IMR-90 (cell line): ENCODE data around the gene SUN1. TPM values are rescaled to one million over a fixed set of nuclear protein-coding genes. Genes with fewer than 3 reads are reported as not detected.

Experiments used
- ATAC-seq: fragments of 200-7000 bp; cut with Tn5 transposase; 2 replicates; pipeline ENCODE4 v1.9.1; 2020; ENCODE audit warnings: low read depth, mild to moderate bottlenecking, moderate library complexity
- BruUV-seq: library from RNA; stranded (reverse); fragments of 400-500 nt; replicated peaks from 2 replicates; lab custom pipeline; 2021; lab: Mats Ljungman, UMichigan
- CTCF ChIA-PET: fragments of 300-600 bp; formaldehyde crosslinking; extraction: SDS; loops from one replicate; lab custom pipeline; 2021; ENCODE audit warnings: antibody characterized with exemption; lab: Yijun Ruan, JAX
- POLR2A ChIA-PET: fragments of 300-600 bp; sonication (Branson Sonifier 250); formaldehyde crosslinking; loops from one replicate; lab custom pipeline; 2022; ENCODE audit warnings: antibody characterized with exemption; ENCODE audit not compliant: unreplicated experiment; lab: Charles Lee
- DNase-seq: peaks from one replicate; pipeline ENCODE4 v3.0.0; 2013
- H2AFZ ChIP-seq: replicated peaks from 2 replicates; pipeline ENCODE3; 2013; ENCODE audit warnings: low read length, mild to moderate bottlenecking; ENCODE audit not compliant: poor library complexity
- H2AK5ac ChIP-seq: 2 replicates; pipeline ENCODE4 v1.6.1; 2013; ENCODE audit warnings: low read depth, low read length, inconsistent platforms
- H2AK9ac ChIP-seq: replicated peaks from 2 replicates; pipeline ENCODE3; 2013; ENCODE audit warnings: mild to moderate bottlenecking, low read depth, low read length, moderate library complexity; ENCODE audit not compliant: poor library complexity
- H2BK120ac ChIP-seq: 2 replicates; pipeline ENCODE4 v1.6.1; 2013; ENCODE audit warnings: low read depth, low read length, inconsistent platforms
- H2BK15ac ChIP-seq: 3 replicates; pipeline ENCODE4 v1.6.1; 2013; ENCODE audit warnings: low read depth, low read length, inconsistent platforms
- H2BK20ac ChIP-seq: 2 replicates; pipeline ENCODE4 v1.6.1; 2013; ENCODE audit warnings: low read depth, mild to moderate bottlenecking, inconsistent platforms, low read length, moderate library complexity
- H2BK5ac ChIP-seq: 2 replicates; pipeline ENCODE4 v1.6.1; 2013; ENCODE audit warnings: mild to moderate bottlenecking, low read depth, low read length, inconsistent platforms; ENCODE audit not compliant: poor library complexity, severe bottlenecking
- H3K14ac ChIP-seq: replicated peaks from 2 replicates; pipeline ENCODE4 v1.6.1; 2013; ENCODE audit warnings: low read depth, low read length, inconsistent platforms
- H3K18ac ChIP-seq: 2 replicates; pipeline ENCODE4 v1.6.1; 2013; ENCODE audit warnings: low read depth, low read length, control low read depth
- H3K23ac ChIP-seq: 2 replicates; pipeline ENCODE4 v1.6.1; 2013; ENCODE audit warnings: low read depth, low read length, inconsistent platforms
- H3K27ac ChIP-seq: 2 replicates; pipeline ENCODE4 v1.5.1; 2013; ENCODE audit warnings: mild to moderate bottlenecking, control low read depth, low read length; ENCODE audit not compliant: insufficient read depth
- H3K27me3 ChIP-seq: 2 replicates; pipeline ENCODE4 v1.6.1; 2013; ENCODE audit warnings: low read length; ENCODE audit not compliant: control insufficient read depth, insufficient read depth
- H3K36me3 ChIP-seq: 2 replicates; pipeline ENCODE4 v1.6.1; 2013; ENCODE audit warnings: low read length, mixed read lengths; ENCODE audit not compliant: control insufficient read depth, insufficient read depth
- H3K4ac ChIP-seq: 2 replicates; pipeline ENCODE4 v1.6.1; 2013; ENCODE audit warnings: low read depth, low read length, inconsistent platforms
- H3K4me1 ChIP-seq: 2 replicates; pipeline ENCODE4 v1.6.1; 2013; ENCODE audit warnings: low read length, mixed read lengths; ENCODE audit not compliant: control insufficient read depth, insufficient read depth
- H3K4me2 ChIP-seq: 2 replicates; pipeline ENCODE4 v1.6.1; 2013; ENCODE audit warnings: low read depth, mild to moderate bottlenecking, control low read depth, low read length, moderate library complexity
- H3K4me3 ChIP-seq: 2 replicates; pipeline ENCODE4 v1.5.1; 2013; ENCODE audit warnings: low read depth, mild to moderate bottlenecking, control low read depth, low read length, moderate library complexity; ENCODE audit not compliant: insufficient read depth
- H3K56ac ChIP-seq: 2 replicates; pipeline ENCODE4 v1.6.1; 2013; ENCODE audit warnings: low read length, inconsistent platforms; ENCODE audit not compliant: insufficient read depth; ENCODE audit errors: extremely low read depth
- H3K79me1 ChIP-seq, 2 experiments: 2 replicates each; pipeline ENCODE4 v1.6.1; 2013; ENCODE audit warnings: low read length in 2 of 2, inconsistent platforms in 1 of 2, low read depth in 1 of 2
- H3K9ac ChIP-seq: 2 replicates; pipeline ENCODE4 v1.6.1; 2013; ENCODE audit warnings: low read depth, low read length, control low read depth
- H3K9me1 ChIP-seq: 2 replicates; pipeline ENCODE4 v1.6.1; 2013; ENCODE audit warnings: low read length, inconsistent platforms; ENCODE audit not compliant: insufficient read depth
- H3K9me3 ChIP-seq: 2 replicates; pipeline ENCODE4 v1.6.1; 2013; ENCODE audit warnings: low read length; ENCODE audit not compliant: control insufficient read depth, insufficient read depth
- H4K20me1 ChIP-seq: 2 replicates; pipeline ENCODE4 v1.6.1; 2013; ENCODE audit warnings: low read length, inconsistent platforms; ENCODE audit not compliant: insufficient read depth
- H4K5ac ChIP-seq: 2 replicates; pipeline ENCODE4 v1.6.1; 2013; ENCODE audit warnings: mild to moderate bottlenecking, low read depth, low read length, control low read depth
- H4K8ac ChIP-seq, 2 experiments: 2 replicates each; pipeline ENCODE4 v1.6.1; 2013; ENCODE audit warnings: low read depth in 2 of 2, low read length in 2 of 2, control low read depth in 1 of 2, inconsistent platforms in 1 of 2
- H4K91ac ChIP-seq: 2 replicates; pipeline ENCODE4 v1.6.1; 2013; ENCODE audit warnings: low read depth, low read length, inconsistent platforms; ENCODE audit not compliant: insufficient read depth
- BHLHE40 ChIP-seq: fragments of 150-350 bp; IDR thresholded peaks from 2 replicates; pipeline ENCODE4 v1.6.1; 2016; ENCODE audit warnings: mild to moderate bottlenecking, low read depth, low read length
- CEBPB ChIP-seq: IDR thresholded peaks from 2 replicates; pipeline ENCODE4 v1.6.1; 2012; ENCODE audit warnings: low read depth, low read length, improper control_type of control experiment
- CHD1 ChIP-seq: IDR thresholded peaks from 2 replicates; pipeline ENCODE4 v1.6.1; 2012; ENCODE audit warnings: low read depth, low read length, improper control_type of control experiment
- CTCF ChIP-seq: conservative IDR thresholded peaks from 2 replicates; pipeline ENCODE4 v1.5.1; 2012; ENCODE audit warnings: mild to moderate bottlenecking, low read depth, low read length, improper control_type of control experiment
- ELK1 ChIP-seq: fragments of 150-350 bp; IDR thresholded peaks from 2 replicates; pipeline ENCODE4 v1.6.1; 2016; ENCODE audit warnings: low read depth, mild to moderate bottlenecking, low read length, moderate library complexity, borderline replicate concordance
- FOS ChIP-seq: fragments of 150-350 bp; IDR thresholded peaks from 2 replicates; pipeline ENCODE4 v1.6.1; 2016; ENCODE audit warnings: low read depth, low read length
- MAFK ChIP-seq: IDR thresholded peaks from 2 replicates; pipeline ENCODE4 v1.6.1; 2012; ENCODE audit warnings: low read depth, low read length, improper control_type of control experiment
- MAZ ChIP-seq: IDR thresholded peaks from 2 replicates; pipeline ENCODE4 v1.6.1; 2012; ENCODE audit warnings: low read depth, mild to moderate bottlenecking, low read length, improper control_type of control experiment, moderate library complexity, borderline replicate concordance
- MXI1 ChIP-seq: IDR thresholded peaks from 2 replicates; pipeline ENCODE4 v1.6.1; 2012; ENCODE audit warnings: low read depth, mild to moderate bottlenecking, low read length, moderate library complexity, borderline replicate concordance
- NFE2L2 ChIP-seq: fragments of 150-350 bp; IDR thresholded peaks from 2 replicates; pipeline ENCODE4 v1.6.1; 2016; ENCODE audit warnings: low read depth, mild to moderate bottlenecking, low read length
- POLR2A ChIP-seq: IDR thresholded peaks from 2 replicates; pipeline ENCODE4 v1.6.1; 2012; ENCODE audit warnings: mild to moderate bottlenecking, low read depth, low read length
- RAD21 ChIP-seq: IDR thresholded peaks from 2 replicates; pipeline ENCODE4 v1.6.1; 2012; ENCODE audit warnings: low read length, improper control_type of control experiment
- RCOR1 ChIP-seq: IDR thresholded peaks from 2 replicates; pipeline ENCODE4 v1.6.1; 2012; ENCODE audit warnings: mild to moderate bottlenecking, low read length, improper control_type of control experiment; ENCODE audit not compliant: insufficient replicate concordance
- RFX5 ChIP-seq: IDR thresholded peaks from 2 replicates; pipeline ENCODE4 v1.8.0; 2012; ENCODE audit warnings: low read depth, mild to moderate bottlenecking, low read length, moderate library complexity
- SMC3 ChIP-seq: fragments of 150-350 bp; IDR thresholded peaks from 2 replicates; pipeline ENCODE4 v1.6.1; 2016; ENCODE audit warnings: low read depth, mild to moderate bottlenecking, antibody characterized with exemption, low read length, moderate library complexity
- USF2 ChIP-seq: fragments of 150-350 bp; IDR thresholded peaks from 2 replicates; pipeline ENCODE4 v1.6.1; 2017; ENCODE audit warnings: mild to moderate bottlenecking, antibody characterized with exemption, low read length, low read depth
- WGBS, 2 experiments: methylation state at CpG; one replicate each; pipeline versions ENCODE4 v1.1.5 to v1.1.7; 2013; ENCODE audit warnings: missing lambda C conversion rate in 2 of 2; ENCODE audit not compliant: insufficient read length in 1 of 2; ENCODE audit errors: extremely low coverage in 2 of 2; 5-methylcytosine and 5-hydroxymethylcytosine counted together
- dilution Hi-C: fragments of 300-500 bp; cut with HindIII; formaldehyde crosslinking; loops from one replicate; pipeline ENCODE4 v1.14.3; 2018; ENCODE audit warnings: low sequenced_read_pairs; ENCODE audit not compliant: unreplicated experiment
- in situ Hi-C: fragments of 300-500 bp; cut with MboI; formaldehyde crosslinking; loops from 3 replicates; pipeline ENCODE4 v1.14.3; 2019; ENCODE audit warnings: low sequenced_read_pairs, inconsistent platforms, mixed read lengths
- intact Hi-C: fragments of 100-400 bp; cut with micrococcal nuclease; formaldehyde crosslinking; loops from 2 replicates; pipeline ENCODE4 v1.10.0; 2022
- polyA plus RNA-seq, 3 experiments: library from polyadenylated mRNA; depleted of rRNA; stranded (reverse); fragments of >200 nt; gene quantifications; 2 replicates each; pipeline ENCODE4 v1.2.3, GENCODE V29; 2012; ENCODE audit warnings: low replicate concordance in 1 of 3
- total RNA-seq: library from RNA; depleted of rRNA; stranded (reverse); fragments of >200 nt; gene quantifications from 2 replicates; pipeline ENCODE4 v1.2.3, GENCODE V29; 2012

The SUN1 gene
- total and polyA plus RNA-seq, 2 of the 4 experiments (the other 2 are of a cell fraction): 113 to 239 TPM

- CTCF ChIA-PET: no interaction called here
Observed at GRCh38 chr7:918441-919113, 86.3 kb downstream of the SUN1 start.

More at GRCh38 chr7:918441-919113, 86.3 kb downstream of the SUN1 start:
- Histone ChIP-seq H4K20me1 (no peaks in the 10 kb centered on the region), H3K56ac (no peak overlapping the region), H4K5ac (no peak overlapping the region), H2BK15ac (no peak overlapping the region), H2BK5ac (no peak overlapping the region), H3K79me1 (no peaks in the 10 kb centered on the region), H3K4ac (no peak overlapping the region), H3K4me1 (peaks cover 2% of the 10 kb centered on the region; the same call in 1 of the 2 replicates), H2AK5ac (no peak overlapping the region), H2AK9ac (no peak overlapping the region), H2AFZ (no peak overlapping the region), H2BK20ac (no peak overlapping the region), H3K4me2 (no peak overlapping the region), H4K8ac (no peak overlapping the region), H3K23ac (no peak overlapping the region), H4K91ac (no peak overlapping the region), H3K36me3 (no peaks in the 10 kb centered on the region), H3K9me1 (no peaks in the 10 kb centered on the region), H3K27ac (no peak overlapping the region), H3K14ac (no peak overlapping the region), H3K9ac (no peak overlapping the region), H2BK120ac (no peak overlapping the region), H3K9me3 (no peaks in the 10 kb centered on the region), H3K27me3 (no peaks in the 10 kb centered on the region), H3K18ac (no peak overlapping the region), H3K4me3 (no peak overlapping the region)
- ATAC-seq: no peak
- no peak for DNase-seq
- intact Hi-C loops (no loop called here), dilution Hi-C loops (no loop called here), in situ Hi-C loops (no loop called here)
- no TSS peak for BruUV-seq
- POLR2A ChIA-PET: no interaction called here
- TF ChIP-seq MXI1 (no peak), POLR2A (no peak), FOS (no peak), CHD1 (no peak), RAD21 (no peak), RCOR1 (no peak), CEBPB (no peak), NFE2L2 (no peak), USF2 (no peak), MAZ (no peak), ELK1 (no peak), BHLHE40 (no peak), MAFK (no peak), CTCF (no peak), RFX5 (no peak), SMC3 (no peak)
- 90% methylated on average over 4 of the region's 21 CpGs; no CpG with 5 or more reads in 1 of the 2 experiments for WGBS, 2 experiments
